ENCODE results near the gene ZCCHC3.

Gene ZCCHC3

DNA sequence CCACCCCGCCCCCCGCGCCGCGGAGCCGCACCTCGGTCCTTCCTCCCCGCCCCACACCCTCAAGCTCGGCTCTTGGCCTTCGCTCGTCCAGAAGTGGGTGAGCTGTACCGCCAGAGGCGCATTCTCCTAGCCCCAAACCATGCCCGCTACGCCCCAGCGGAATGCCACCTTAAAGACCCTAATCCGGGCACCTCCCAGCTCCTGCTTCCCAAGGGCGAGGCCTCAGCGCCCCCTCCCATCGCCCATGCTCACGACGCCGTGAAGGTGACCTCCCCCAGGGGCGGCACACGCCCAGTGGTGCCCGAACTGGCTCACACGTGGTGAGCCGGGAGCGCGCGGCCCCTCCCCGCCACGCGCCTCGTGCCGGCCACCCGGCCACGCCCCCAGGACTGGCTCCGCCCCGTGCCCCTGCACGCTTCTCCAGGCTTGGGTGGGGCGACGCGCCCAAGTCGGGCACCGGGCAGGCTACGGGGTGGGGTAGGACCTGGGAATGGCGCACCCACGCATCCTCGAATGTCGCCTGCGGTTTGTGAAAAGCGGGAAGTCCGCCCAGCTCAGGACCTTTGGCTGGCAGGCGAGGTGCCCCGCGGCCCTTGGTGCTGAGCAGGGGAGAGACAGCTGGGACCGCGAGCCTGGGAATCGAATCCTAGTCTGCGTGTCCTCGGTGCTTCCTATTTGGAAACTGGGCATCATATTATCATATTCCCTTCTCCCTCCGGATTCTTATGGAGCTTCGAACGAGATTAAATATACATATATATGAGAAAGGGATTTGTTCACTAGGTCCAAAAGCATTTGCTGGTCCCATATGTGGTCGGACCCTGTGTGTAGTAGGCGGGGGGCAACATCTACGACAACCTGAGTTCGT lies 27.0 kb downstream of the ZCCHC3 start:
- in situ Hi-C loops (cut with MboI; ENCODE audit: low sequenced_read_pairs, unreplicated experiment), result no loop called here
- TF ChIP-seq, protein P1, sequence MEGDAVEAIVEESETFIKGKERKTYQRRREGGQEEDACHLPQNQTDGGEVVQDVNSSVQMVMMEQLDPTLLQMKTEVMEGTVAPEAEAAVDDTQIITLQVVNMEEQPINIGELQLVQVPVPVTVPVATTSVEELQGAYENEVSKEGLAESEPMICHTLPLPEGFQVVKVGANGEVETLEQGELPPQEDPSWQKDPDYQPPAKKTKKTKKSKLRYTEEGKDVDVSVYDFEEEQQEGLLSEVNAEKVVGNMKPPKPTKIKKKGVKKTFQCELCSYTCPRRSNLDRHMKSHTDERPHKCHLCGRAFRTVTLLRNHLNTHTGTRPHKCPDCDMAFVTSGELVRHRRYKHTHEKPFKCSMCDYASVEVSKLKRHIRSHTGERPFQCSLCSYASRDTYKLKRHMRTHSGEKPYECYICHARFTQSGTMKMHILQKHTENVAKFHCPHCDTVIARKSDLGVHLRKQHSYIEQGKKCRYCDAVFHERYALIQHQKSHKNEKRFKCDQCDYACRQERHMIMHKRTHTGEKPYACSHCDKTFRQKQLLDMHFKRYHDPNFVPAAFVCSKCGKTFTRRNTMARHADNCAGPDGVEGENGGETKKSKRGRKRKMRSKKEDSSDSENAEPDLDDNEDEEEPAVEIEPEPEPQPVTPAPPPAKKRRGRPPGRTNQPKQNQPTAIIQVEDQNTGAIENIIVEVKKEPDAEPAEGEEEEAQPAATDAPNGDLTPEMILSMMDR (IDR thresholded peaks at IDR 0.05; ENCODE audit: borderline replicate concordance, control extremely low read depth, extremely low read depth, insufficient read depth, missing control alignments), result peak; percentile 23
- DNase-seq (ENCODE audit: low spot score), result peak; percentile 90

DNA sequence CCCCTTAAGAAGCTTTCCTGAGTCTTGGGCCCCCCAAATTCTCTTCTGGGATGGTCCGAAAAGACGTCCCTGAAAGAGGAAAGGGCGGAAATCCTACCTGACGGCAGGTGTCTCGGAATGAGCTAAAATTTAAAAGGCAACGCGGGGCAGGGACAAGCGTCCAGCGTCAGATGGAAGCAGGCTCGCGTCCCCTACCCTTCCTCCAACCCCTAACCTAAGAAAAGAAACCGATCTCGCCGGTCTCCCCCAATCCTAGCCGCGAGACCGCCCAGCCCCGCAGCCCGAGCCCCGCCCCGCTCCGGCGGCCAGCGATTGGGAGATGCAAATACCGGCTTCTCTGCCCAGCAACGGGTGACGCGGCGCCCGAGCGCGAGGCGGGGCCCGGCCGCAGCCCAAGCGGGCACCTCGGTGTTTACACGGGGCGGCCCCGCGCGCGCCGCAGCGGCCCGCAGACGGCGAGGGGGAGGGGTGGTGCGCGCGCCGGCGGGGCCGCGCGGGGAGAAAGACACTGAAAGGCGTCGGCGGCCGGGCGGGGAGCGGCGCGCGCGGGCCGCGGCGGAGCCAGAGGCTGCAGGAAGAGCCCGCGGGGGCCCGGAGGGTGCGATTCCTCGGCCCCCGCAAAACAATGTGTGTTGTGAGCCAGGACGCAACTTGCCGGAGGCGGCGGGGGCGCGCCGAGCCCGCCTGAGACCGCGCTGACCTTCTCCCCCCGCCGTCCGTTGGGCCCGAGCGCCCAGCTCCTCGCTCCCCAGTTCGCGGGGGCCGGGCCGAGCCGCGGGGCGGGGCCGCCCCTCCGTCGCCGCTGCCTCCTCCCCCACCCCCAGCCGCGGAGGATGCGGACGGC lies 27.9 kb downstream of the ZCCHC3 start, which contains the start of gene SOX12:
TSS of gene SOX12 (plus strand) at position 508 of the 844 bp plus-strand sequence. CDS start 373 bp downstream, outside the sequence.
- DNase-seq (ENCODE audit: low spot score), result peak; percentile 96
- TF ChIP-seq, protein P1 (IDR thresholded peaks at IDR 0.05; ENCODE audit: borderline replicate concordance, control extremely low read depth, extremely low read depth, insufficient read depth, missing control alignments), result no peak
- in situ Hi-C loops (cut with MboI; ENCODE audit: low sequenced_read_pairs, unreplicated experiment), result no loop called here

DNA sequence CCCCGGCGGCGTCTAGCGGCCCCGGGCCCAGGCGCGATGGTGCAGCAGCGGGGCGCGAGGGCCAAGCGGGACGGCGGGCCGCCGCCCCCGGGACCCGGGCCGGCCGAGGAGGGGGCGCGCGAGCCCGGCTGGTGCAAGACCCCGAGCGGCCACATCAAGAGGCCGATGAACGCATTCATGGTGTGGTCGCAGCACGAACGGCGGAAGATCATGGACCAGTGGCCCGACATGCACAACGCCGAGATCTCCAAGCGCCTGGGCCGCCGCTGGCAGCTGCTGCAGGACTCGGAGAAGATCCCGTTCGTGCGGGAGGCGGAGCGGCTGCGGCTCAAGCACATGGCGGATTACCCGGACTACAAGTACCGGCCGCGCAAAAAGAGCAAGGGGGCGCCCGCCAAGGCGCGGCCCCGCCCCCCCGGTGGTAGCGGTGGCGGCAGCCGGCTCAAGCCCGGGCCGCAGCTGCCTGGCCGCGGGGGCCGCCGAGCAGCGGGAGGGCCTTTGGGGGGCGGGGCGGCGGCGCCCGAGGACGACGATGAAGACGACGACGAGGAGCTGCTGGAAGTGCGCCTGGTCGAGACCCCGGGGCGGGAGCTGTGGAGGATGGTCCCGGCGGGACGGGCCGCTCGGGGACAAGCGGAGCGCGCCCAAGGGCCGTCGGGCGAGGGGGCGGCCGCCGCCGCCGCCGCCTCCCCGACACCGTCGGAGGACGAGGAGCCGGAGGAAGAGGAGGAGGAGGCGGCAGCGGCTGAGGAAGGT lies 28.7 kb downstream of the ZCCHC3 start:
- in situ Hi-C loops (cut with MboI; ENCODE audit: low sequenced_read_pairs, unreplicated experiment), result no loop called here
- peak; percentile 72 for DNase-seq (ENCODE audit: low spot score)
- TF ChIP-seq, protein P1 (IDR thresholded peaks at IDR 0.05; ENCODE audit: borderline replicate concordance, control extremely low read depth, extremely low read depth, insufficient read depth, missing control alignments), result no peak

DNA sequence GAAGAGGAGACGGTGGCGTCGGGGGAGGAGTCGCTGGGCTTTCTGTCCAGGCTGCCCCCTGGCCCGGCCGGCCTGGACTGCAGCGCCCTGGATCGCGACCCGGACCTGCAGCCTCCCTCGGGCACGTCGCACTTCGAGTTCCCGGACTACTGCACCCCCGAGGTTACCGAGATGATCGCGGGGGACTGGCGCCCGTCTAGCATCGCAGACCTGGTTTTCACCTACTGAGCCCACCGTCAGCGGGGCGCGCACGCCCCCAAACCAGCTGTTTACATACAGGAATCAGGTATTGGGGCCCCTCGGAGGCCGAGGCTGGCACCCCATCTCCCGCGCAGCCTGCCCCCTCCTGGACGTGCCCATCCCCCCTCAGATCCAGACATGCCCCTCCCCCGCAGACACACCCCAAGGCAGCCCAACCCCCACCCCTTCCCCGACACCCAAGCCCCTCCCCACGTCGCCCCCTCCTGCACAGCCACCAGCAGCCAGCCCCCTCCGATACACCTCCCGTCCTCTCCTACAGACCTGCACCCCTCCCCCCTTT lies 29.3 kb downstream of the ZCCHC3 start:
- in situ Hi-C loops (cut with MboI; ENCODE audit: low sequenced_read_pairs, unreplicated experiment), result no loop called here

DNA sequence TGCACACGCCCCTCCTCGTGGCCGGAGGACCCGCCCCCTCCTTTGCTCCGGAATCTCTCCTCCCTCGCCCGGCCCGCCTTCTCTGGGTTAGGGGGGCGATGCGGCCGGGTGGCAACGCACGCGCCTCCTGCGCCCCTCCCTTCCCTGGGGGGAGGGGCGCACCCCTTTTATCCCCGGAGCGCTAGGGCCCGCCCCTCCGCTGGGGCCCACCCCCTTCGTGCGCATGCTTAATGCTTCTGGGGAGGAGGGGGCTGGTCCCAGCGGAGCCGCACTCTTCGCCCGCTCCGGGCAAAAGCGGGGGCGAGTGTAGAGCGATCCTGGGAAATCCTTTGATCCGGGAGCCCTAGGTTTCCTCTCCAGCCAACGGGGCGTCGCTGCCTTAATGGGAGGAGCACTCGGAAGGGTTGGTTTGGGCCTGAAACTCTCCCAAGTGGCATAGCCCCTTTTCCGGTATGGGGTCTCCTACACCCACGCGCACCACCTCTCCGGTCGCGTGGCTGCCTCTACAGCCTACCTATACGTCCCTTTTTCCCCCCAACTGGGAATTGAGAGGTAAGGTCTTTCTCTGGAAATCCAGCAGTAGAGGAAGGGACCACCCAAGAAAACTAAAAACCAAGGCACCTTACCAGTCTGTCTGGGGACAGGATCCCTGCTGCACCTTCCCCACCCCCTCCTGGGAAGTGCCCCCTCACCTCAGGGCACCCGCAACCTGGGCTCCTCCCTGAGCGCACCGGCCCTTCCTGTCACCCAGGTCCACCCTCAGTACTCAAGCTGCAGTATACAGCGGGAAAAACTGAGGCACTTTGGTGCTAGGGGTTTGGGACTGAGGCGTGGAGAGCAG lies 30.0 kb downstream of the ZCCHC3 start:
- TF ChIP-seq, protein P1 (IDR thresholded peaks at IDR 0.05; ENCODE audit: borderline replicate concordance, control extremely low read depth, extremely low read depth, insufficient read depth, missing control alignments), result no peak
- in situ Hi-C loops (cut with MboI; ENCODE audit: low sequenced_read_pairs, unreplicated experiment), result no loop called here
- peak; percentile 95 for DNase-seq (ENCODE audit: low spot score)

More for the DNA sequence above, 29.3 kb downstream of the ZCCHC3 start:
- DNase-seq (ENCODE audit: low spot score), result no peak
- TF ChIP-seq, protein P1 (IDR thresholded peaks at IDR 0.05; ENCODE audit: borderline replicate concordance, control extremely low read depth, extremely low read depth, insufficient read depth, missing control alignments), result no peak

Data from GM13976 (cell line).